HG02970 (cell line): ENCODE data around the gene ERI2.
A peak's percentile ranks its signal among the peaks of the same experiment; 100 is the strongest.
"Not testable (repeated sequence)": the region's sequence is repeated elsewhere in the genome, so short reads cannot be mapped to it uniquely, and the experiment has no call there.

ENCODE experiments used
- ATAC-seq: cut with Tn5 transposase; IDR thresholded peaks from one replicate; pipeline ENCODE4 v1.9.1; 2021; ENCODE audit warnings: mild to moderate bottlenecking, moderate library complexity, moderate number of reproducible peaks; ENCODE audit not compliant: unreplicated experiment, low FRiP score

ERI2 gene

GRCh38 chr16:20766294-20766693 is 40.0 kb downstream of the ERI2 start:
- no peak for ATAC-seq

DNA sequence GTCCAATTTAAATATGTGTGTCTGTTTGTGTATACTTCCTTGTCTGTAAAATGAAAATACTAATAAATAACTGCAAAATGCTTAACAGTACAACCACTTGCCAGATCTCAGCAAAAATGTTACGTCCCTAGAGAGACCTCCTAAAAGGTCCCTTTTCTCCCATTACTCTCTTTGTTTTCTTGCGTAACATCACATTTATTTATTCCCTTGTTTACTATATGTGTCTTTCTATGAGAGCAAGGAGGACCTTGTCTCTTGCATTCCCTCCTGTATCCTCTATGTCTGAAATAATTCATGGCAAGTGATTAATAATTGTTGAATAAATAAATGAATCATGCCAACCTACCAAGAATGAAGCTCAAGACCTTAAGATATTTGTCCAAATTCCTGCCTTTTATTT is 40.5 kb downstream of the ERI2 start:
- no peak for ATAC-seq

- ATAC-seq = not testable (repeated sequence)
Measured at GRCh38 chr16:20764448-20764847, 41.8 kb downstream of the ERI2 start.

DNA sequence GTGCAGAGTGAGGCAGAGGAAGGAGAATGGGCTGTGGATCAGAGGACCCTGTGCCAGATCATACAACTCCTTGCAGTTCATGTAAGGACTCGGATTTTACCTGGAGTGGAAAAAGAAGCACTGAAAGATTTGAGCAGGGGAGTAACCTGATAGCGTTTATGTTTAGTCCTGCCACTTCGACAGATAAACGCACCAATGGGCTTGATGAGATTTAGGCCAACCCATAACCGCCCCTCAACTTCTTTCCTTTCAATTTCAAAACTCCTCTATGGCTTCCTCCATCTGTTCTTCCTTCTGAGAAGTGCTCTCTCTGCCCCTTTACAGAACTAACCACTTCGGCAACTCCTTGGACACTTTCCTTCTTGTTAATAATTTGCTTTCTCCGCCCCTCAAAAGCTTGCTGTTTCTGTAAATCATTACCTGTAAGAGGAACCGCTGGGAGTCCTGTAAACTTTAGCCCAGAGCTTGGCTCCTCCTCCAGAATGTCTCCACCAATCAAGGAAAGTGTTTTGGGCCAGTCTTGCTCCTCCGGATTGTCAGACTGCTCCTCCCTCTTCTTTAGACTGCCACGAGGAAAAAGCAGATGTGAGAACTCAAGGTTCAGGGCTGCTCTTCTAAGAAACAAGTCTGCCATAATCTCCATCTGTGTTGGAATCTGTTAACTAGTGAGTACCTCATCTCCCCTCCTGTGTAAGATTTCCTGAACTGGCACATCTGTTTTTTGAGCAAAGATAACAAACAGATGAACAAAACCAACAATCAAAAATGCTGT is 42.6 kb downstream of the ERI2 start, which contains the start of gene ACSM3:
Gene ACSM3, plus strand, starts transcription at position 554 of the 772 bp plus-strand sequence. CDS start 6,021 bp downstream, outside the sequence.
- ATAC-seq = peak; percentile 98

- no peak for ATAC-seq
Measured at GRCh38 chr16:20762404-20763123, 43.7 kb downstream of the ERI2 start.

- no peak for ATAC-seq
Measured at GRCh38 chr16:20761175-20761574, 45.1 kb downstream of the ERI2 start.

DNA sequence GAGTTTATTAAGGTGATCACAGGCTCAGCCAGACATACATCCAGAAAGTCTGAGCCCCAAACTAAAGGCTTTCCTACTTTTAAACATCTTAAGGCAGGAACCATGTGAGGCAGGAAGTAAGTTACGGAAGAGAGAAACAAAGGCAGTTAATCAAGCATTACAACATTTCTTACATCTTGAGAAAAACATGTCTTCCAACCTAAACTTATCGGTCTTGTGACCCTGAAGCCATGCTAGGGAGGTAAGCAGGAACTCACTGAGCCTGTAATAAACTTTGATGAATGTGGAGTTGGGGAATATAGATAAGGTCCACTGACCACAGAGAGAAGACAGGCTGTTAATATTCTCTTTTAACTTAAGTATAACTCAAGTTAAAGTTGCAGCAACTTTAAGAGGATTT is 45.9 kb downstream of the ERI2 start:
- ATAC-seq = no peak

DNA sequence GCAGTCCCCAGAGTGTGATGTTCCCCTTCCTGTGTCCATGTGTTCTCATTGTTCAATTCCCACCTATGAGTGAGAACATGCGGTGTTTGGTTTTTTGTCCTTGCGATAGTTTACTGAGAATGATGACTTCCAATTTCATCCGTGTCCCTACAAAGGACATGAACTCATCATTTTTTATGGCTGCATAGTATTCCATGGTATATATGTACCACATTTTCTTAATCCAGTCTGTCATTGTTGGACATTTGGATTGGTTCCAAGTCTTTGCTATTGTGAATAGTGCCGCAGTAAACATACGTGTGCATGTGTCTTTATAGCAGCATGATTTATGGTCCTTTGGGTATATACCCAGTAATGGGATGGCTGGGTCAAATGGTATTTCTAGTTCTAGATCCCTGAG is 50.5 kb downstream of the ERI2 start:
- not testable (repeated sequence) for ATAC-seq

- no peak for ATAC-seq
Measured at GRCh38 chr16:20755238-20755637, 51.0 kb downstream of the ERI2 start.

- no peak for ATAC-seq
Measured at GRCh38 chr16:20753727-20754126, 52.5 kb downstream of the ERI2 start.

DNA sequence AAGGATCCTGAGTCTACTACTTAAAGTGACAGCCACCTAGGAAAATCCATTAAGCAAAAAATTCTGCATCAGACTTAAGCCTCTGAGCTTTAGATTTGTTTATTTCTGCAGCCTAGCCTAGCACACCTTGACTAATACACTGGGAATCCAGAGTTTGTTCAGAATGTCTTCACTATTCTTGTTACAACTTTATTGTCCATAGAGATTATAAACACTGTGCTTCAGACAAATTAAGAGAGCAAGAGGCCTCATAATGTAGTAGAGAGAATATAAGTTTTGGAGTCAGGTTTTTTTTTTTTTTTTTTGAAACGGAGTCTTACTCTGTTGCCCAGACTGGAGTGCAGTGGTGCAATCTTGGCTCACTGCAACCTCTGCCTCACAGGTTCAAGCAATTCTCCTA is 55.7 kb downstream of the ERI2 start:
- no peak for ATAC-seq

GRCh38 chr16:20749474-20749873 is 56.8 kb downstream of the ERI2 start:
- no peak for ATAC-seq

DNA sequence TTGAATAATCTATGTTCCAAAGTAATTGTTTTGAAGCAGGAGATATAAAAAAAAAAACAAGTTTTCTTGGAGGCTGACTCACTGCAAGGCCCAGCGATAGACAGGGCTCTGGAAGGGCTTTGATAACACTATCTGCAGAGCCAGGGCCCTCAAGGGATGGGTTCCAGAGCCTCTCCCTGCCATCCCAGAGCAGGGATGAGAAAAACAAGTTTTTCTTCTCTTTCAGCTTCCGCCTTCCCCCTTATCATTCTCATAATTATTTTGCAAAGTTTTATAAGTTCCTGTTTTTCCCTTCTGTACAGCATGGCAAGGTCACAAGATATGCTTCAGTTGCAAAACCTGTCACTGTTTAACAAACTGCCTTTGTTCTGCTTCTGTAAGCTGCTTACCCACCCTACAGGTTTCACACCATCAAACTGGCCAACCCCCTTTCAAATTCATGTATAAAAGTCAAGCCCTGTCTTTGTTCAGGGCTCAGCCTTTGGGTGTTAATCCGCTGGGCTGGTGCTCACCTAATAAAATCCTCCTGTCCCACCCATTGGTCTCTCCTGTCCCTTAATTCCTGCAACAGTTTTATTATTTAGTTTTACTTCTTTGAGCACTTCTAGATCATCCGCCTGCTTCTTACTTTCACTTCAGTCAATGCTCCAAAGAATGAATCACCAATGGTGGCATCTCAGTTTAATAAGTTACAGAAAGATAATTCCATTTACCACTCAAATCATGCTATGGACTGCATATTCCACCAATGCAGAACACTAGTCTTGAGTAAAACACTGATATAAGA is 59.0 kb downstream of the ERI2 start:
- ATAC-seq = no peak

- ATAC-seq = no peak
Measured at GRCh38 chr16:20746461-20746860, 59.8 kb downstream of the ERI2 start.
